Effector memory CD8-positive, alpha-beta T cell (primary cell): Measurements from ENCODE around the gene FRMPD4.

Experiments used
- ATAC-seq: fragments of 150-1000 bp; cut with Tn5 transposase; replicated peaks from 2 replicates; pipeline ENCODE4 v1.10.0; 2021; ENCODE audit warnings: mild to moderate bottlenecking, moderate library complexity
- DNase-seq, 3 experiments: peaks; one replicate each; pipeline ENCODE4 v3.0.0; 2021
- H3K27ac Mint-ChIP-seq, 2 donors: one replicate each; pipeline ENCODE4 v1.8.0; 2022; ENCODE audit warnings: mild to moderate bottlenecking in 2 of 2, mixed read lengths in 2 of 2, moderate library complexity in 2 of 2
- H3K27me3 Mint-ChIP-seq, 2 donors: one replicate each; pipeline ENCODE4 v1.8.0; 2022; ENCODE audit warnings: mixed read lengths in 2 of 2
- H3K36me3 Mint-ChIP-seq: one replicate; pipeline ENCODE4 v1.8.0; 2022; ENCODE audit warnings: mild to moderate bottlenecking, moderate library complexity, mixed read lengths; ENCODE audit not compliant: insufficient read depth
- H3K4me1 Mint-ChIP-seq, 2 donors: one replicate each; pipeline ENCODE4 v1.8.0; 2022; ENCODE audit warnings: low read depth in 2 of 2, mixed read lengths in 2 of 2
- H3K4me3 Mint-ChIP-seq, 2 donors: one replicate each; pipeline ENCODE4 v1.8.0; 2022; ENCODE audit warnings: mild to moderate bottlenecking in 2 of 2, mixed read lengths in 2 of 2, moderate library complexity in 2 of 2
- H3K9me3 Mint-ChIP-seq, 2 donors: one replicate each; pipeline ENCODE4 v1.8.0; 2022; ENCODE audit warnings: mixed read lengths in 2 of 2

Gene FRMPD4

DNA sequence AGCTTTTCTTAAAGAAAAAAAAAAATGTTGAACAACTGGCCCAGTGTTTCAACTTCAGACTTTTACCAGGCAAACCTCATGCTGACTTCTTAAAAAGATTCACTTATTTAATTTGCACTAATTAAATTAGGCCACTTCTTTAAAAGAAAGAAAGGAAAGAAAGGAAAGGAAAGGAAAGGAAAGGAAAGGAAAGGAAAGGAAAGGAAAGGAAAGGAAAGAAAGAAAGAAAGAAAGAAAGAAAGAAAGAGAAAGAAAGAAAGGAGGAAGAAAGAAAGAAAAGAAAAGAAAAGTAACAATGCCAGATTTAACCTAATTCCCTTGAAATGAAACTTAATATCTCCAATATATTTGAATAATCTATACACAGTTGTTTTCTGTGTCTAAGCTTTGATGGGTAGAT, 581.6 kb downstream of the FRMPD4 start:
- ATAC-seq (no peak), DNase-seq (no peak)
- Mint-ChIP-seq H3K4me1 (no peaks in the 10 kb centered on the region), H3K27ac (no peak overlapping the region), H3K36me3 (no peaks in the 10 kb centered on the region), H3K27me3 (peaks cover 0 to 9% of the 10 kb centered on the region in 2 donors), H3K9me3 (no peaks in the 10 kb centered on the region), H3K4me3 (no peak overlapping the region)

DNA sequence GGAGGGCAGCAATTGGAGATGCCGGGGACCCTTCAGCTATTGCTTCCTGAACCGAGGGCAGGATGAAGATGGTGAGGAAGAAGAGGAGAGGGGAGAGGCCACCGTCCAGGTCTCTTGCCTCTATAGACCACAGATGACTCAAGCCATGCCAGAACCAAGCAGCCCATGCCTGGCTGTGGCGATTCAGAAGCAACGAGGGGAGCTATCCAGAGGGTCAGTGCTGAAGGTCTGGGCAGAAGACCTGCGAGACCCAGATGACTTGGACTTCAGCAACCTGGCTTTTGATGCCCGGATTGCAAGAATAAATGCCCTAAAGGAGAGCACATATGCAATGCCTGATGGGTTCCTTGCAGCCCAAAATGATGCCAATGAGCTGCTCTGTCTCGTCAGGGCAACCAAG, 582.8 kb downstream of the FRMPD4 start:
- Mint-ChIP-seq H3K36me3 (no peaks in the 10 kb centered on the region), H3K4me1 (no peaks in the 10 kb centered on the region), H3K27ac (no peak overlapping the region), H3K27me3 (peaks cover 0 to 9% of the 10 kb centered on the region in 2 donors), H3K9me3 (no peaks in the 10 kb centered on the region), H3K4me3 (no peak overlapping the region)
- DNase-seq = no peak
- no peak for ATAC-seq

DNA sequence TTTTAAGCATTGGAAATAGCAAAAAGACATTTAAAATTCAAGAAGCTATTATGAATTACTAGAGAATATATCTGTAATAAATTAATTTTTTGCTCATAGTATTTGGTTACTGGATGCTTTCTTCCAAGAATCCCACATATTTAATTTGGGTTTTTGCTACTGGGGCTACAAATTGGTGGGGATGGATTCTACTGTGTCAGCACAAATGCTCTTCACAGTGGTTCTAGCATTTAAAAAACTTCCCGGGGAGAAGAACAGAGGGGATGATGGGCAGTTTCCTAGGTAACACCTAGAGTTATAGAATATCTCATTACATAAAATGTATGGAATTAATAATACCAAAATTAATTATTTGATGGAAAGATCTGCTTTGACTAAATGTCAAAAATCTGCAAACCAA, 584.0 kb downstream of the FRMPD4 start:
- H3K27ac Mint-ChIP-seq = no peak overlapping the region
- H3K27me3 Mint-ChIP-seq = peaks cover 0 to 9% of the 10 kb centered on the region in 2 donors
- ATAC-seq (no peak), DNase-seq (no peak)
- no peak overlapping the region for H3K4me3 Mint-ChIP-seq
- no peaks in the 10 kb centered on the region for H3K4me1 Mint-ChIP-seq
- no peaks in the 10 kb centered on the region for H3K36me3 Mint-ChIP-seq
- H3K9me3 Mint-ChIP-seq = no peaks in the 10 kb centered on the region

DNA sequence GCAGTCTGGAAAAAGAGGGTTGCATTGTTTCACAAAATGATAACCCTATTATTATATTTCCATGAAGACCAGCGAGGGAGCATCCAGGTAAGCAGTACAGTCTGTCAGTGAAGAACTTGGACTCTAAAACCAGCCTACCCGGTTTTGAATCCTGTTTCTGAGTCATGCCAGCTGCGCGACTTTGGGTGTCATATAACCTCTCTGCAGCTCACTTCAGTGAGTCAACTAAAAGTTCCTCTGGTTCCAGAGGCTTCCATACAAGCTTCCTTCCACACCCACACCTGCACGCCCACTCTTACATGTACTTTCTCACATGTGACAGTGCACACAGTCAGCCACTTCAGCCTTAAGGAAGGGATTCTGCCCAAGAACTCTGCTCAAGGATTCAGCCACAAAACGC, 603.1 kb downstream of the FRMPD4 start:
- no peaks in the 10 kb centered on the region for H3K9me3 Mint-ChIP-seq
- H3K36me3 Mint-ChIP-seq = no peaks in the 10 kb centered on the region
- ATAC-seq = no peak
- DNase-seq = no peak
- no peaks in the 10 kb centered on the region for H3K27me3 Mint-ChIP-seq
- no peaks in the 10 kb centered on the region for H3K4me1 Mint-ChIP-seq
- H3K27ac Mint-ChIP-seq = no peak overlapping the region
- no peak overlapping the region for H3K4me3 Mint-ChIP-seq

DNA sequence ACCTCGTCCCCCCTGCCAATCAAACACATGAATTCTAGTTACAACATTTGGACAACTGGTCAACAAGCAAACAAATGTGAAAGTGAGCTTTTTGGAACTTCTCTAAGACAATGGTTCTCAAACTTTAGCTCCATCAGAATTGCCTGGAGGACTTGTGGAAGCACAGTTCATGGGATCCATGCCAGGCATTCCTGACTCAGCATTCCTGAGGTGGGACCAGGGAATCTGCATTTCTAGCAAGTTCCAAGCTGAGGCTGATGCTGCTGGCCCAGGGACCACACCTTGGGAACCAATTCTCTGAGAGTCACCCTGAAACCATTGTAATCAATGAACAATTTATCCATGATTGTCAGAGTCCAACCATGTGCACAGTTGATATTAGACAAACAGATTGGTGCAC, 609.2 kb downstream of the FRMPD4 start:
- DNase-seq (no peak), ATAC-seq (no peak)
- H3K4me3 Mint-ChIP-seq = no peak overlapping the region
- H3K36me3 Mint-ChIP-seq = no peaks in the 10 kb centered on the region
- H3K27ac Mint-ChIP-seq = no peak overlapping the region
- no peaks in the 10 kb centered on the region for H3K4me1 Mint-ChIP-seq
- no peaks in the 10 kb centered on the region for H3K9me3 Mint-ChIP-seq
- H3K27me3 Mint-ChIP-seq = no peaks in the 10 kb centered on the region

DNA sequence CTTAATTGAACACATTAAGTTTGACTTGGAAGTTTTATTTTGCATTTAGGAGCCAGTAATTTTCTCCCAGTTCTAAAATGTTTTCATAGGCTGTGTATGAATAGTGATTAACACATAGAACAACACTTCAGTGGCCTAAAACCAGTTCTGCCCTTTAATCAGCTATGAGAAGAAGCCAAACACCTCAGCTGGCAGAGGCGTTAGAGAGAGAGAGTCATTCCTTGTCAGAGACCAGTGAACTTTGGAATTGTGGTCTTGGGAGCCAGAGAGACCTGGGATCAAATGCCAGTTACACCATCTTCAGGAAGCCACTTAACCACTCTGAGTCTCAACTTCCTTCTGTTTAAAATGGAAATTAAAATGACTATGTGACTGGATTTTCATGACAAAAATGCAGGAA, 613.6 kb downstream of the FRMPD4 start:
- Mint-ChIP-seq H3K27me3 (peaks cover 0 to 2% of the 10 kb centered on the region in 2 donors), H3K27ac (no peak overlapping the region), H3K9me3 (no peaks in the 10 kb centered on the region), H3K36me3 (no peaks in the 10 kb centered on the region), H3K4me1 (no peaks in the 10 kb centered on the region), H3K4me3 (no peak overlapping the region)
- no peak for DNase-seq
- no peak for ATAC-seq

DNA sequence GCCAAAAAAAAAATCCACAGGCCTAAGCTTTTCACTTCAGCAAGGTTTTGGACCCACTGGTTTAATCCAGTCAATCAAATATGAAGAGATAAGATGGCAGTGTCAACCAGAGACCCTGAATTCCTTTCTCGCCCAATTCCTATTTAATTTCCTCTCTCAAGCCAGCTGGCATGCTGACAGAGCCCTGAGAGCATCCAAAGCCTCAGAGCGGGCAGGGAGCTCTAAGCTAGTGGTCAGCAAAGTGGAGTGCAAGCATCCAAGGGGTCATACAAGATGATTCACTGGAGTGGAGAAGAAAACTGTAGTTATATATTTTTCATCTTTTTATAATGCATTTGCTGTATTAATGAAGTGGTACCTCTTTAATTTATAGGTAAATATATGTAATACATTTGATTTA, 615.1 kb downstream of the FRMPD4 start:
- Mint-ChIP-seq H3K27me3 (peaks cover 4 to 6% of the 10 kb centered on the region in 2 donors), H3K4me1 (no peaks in the 10 kb centered on the region), H3K36me3 (no peaks in the 10 kb centered on the region), H3K4me3 (no peak overlapping the region), H3K9me3 (no peaks in the 10 kb centered on the region), H3K27ac (no peak overlapping the region)
- DNase-seq (no peak), ATAC-seq (no peak)

DNA sequence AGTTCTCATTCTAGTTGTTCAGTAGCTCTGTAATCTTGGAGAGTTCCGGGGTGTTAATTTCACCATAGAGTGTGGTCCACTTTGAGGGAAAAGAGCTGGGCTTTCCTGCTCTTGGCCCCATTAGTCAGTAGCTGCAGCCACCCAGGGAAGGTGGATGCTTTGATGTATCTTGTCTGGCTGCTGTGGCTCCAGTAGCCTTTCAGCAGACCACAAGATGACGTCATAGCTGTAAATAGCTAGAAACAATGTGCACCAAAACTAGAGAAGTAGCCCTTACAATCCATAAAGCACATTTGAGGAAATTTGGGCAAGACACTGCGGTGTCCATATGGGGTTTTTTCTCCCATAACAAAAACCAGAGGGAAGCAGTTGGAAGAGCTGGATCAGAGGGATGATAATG, 620.0 kb downstream of the FRMPD4 start:
- Mint-ChIP-seq H3K9me3 (no peaks in the 10 kb centered on the region), H3K27me3 (peaks cover 6 to 21% of the 10 kb centered on the region in 2 donors), H3K4me3 (no peak overlapping the region), H3K4me1 (no peaks in the 10 kb centered on the region), H3K36me3 (no peaks in the 10 kb centered on the region), H3K27ac (no peak overlapping the region)
- ATAC-seq (no peak), DNase-seq (no peak)

DNA sequence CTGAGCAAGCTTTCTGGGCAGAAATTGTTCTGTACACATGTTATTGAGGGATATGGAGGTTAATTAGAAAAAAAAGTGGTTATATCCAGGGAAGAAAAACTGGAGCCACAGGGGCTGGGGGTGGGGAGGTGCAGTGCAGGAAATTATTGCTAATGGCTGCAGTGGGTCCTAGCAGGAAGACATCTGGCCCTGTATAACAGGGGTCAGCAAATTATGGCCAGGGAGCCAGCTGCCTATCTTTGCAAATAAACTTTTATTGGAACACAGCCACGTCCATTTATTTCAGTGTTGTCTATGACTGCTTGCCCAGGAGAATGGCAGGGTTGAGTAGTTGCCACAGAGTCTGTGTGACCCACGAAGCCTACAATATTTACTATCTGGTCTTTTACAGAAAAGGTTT, 629.6 kb downstream of the FRMPD4 start:
- Mint-ChIP-seq H3K27me3 (peaks cover 11 to 28% of the 10 kb centered on the region in 2 donors), H3K27ac (no peak overlapping the region), H3K36me3 (no peaks in the 10 kb centered on the region), H3K9me3 (no peaks in the 10 kb centered on the region), H3K4me1 (peaks cover 6 to 7% of the 10 kb centered on the region in 2 donors), H3K4me3 (no peak overlapping the region)
- DNase-seq = no peak
- no peak for ATAC-seq

DNA sequence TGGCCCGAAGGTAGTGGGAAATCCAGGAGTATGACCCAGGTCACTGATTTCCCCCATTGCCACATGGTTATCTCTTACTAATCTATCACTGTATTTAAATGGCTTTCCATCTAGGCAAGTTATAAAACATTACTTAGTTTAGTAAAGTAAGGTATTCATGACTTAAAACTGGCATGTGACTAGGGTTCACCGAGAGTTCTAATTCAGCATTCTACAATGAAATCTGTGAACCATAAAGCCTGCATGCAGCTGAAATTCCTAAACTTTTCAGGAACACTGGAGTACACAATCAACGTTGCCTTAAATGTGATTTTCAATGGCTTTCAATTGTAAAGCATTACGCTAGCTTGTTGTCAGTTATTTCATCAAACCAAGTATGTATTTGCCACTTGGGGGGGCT, 630.2 kb downstream of the FRMPD4 start:
- Mint-ChIP-seq H3K27me3 (peaks cover 17 to 30% of the 10 kb centered on the region in 2 donors), H3K36me3 (no peaks in the 10 kb centered on the region), H3K4me1 (peaks cover 6 to 7% of the 10 kb centered on the region in 2 donors), H3K4me3 (no peak overlapping the region), H3K27ac (no peak overlapping the region), H3K9me3 (no peaks in the 10 kb centered on the region)
- ATAC-seq = no peak
- no peak for DNase-seq

DNA sequence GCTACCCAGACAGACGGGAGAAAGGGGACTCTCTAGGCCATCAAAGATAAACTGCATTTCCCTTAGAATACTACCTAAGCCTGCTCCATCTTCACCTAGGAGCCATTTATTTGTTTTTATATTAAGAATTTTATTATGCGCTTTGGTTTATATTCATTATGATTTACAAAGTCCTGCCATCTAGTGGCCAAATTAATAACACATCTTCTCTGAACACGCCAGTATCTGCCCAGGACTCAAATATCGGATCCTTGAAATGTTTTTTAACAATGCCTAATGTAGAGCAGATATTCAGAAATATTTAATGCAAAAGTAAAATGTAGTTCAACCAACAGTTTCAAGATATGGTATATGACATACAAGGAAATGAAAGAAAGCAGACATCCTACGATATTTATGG, 632.2 kb downstream of the FRMPD4 start:
- no peak overlapping the region for H3K4me3 Mint-ChIP-seq
- ATAC-seq (no peak), DNase-seq (peak in 1 of 3 experiments; percentile 1)
- peaks cover 23 to 26% of the 10 kb centered on the region in 2 donors for H3K27me3 Mint-ChIP-seq
- H3K9me3 Mint-ChIP-seq = no peaks in the 10 kb centered on the region
- H3K36me3 Mint-ChIP-seq = no peaks in the 10 kb centered on the region
- H3K4me1 Mint-ChIP-seq = peaks cover 6 to 7% of the 10 kb centered on the region in 2 donors
- H3K27ac Mint-ChIP-seq = no peak overlapping the region

DNA sequence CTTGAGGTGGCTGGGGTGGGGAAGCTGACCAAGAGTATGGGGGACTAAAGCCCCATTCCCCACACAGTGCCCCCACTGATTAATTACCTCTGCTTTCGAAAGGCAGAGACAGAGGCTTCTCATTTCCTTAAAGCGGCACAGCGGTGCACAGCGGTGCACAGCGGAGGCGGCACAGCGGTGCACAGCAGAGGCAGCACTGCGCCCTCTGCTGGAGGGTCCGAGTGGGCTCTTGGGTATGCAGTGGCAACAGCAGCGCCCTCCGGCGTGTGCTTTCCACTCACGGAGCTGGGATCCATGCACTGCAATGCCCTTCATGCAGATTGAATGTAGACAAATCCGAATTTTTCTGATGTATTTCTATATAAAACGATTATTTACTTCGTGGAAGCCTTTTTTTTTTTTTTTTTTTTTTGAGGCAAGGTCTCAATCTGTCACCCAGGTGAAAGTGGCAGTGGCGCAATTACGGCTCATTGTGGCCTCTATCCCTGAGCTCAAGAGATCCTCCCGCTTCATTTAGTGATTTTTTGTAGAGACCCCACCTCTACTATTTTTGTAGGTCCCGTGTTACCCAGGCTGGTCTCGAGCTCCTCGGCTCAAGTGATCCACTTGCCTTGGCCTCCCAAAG, 633.3 kb downstream of the FRMPD4 start:
- DNase-seq = peak; percentile 48 to 56 (median 53)
- peaks cover 21 to 25% of the 10 kb centered on the region in 2 donors for H3K27me3 Mint-ChIP-seq
- peaks cover 6 to 7% of the 10 kb centered on the region in 2 donors for H3K4me1 Mint-ChIP-seq
- no peaks in the 10 kb centered on the region for H3K36me3 Mint-ChIP-seq
- no peaks in the 10 kb centered on the region for H3K9me3 Mint-ChIP-seq
- no peak overlapping the region for H3K27ac Mint-ChIP-seq
- peak; percentile 100 for ATAC-seq
- H3K4me3 Mint-ChIP-seq = peak overlapping the region in 1 of 2 donors; percentile 43
